B cell (primary cell): ENCODE results near the gene RPS8. TPM values are rescaled to one million over a fixed set of nuclear protein-coding genes. Genes with fewer than 3 reads are reported as not detected.

ENCODE experiments used
- ATAC-seq: fragments of 200-7000 bp; cut with Tn5 transposase; one replicate; pipeline ENCODE4 v1.10.0; 2021; ENCODE audit warnings: low read depth, mild to moderate bottlenecking, moderate number of reproducible peaks, moderate library complexity
- CTCF ChIA-PET: fragments of 350-600 bp; sonication (Branson Sonifier 250); formaldehyde crosslinking; loops from one replicate; lab custom pipeline; 2021; ENCODE audit warnings: antibody characterized with exemption, inconsistent platforms; lab: Charles Lee
- POLR2A ChIA-PET: fragments of 350-600 bp; sonication (Branson Sonifier 250); formaldehyde crosslinking; loops from one replicate; lab custom pipeline; 2021; ENCODE audit warnings: antibody characterized with exemption; lab: Charles Lee
- DNase-seq: peaks from one replicate; pipeline ENCODE4 v3.0.0; 2013
- H2AFZ ChIP-seq: 2 replicates; pipeline ENCODE4 v1.6.1; 2012; ENCODE audit warnings: mild to moderate bottlenecking, low read depth, low read length; ENCODE audit not compliant: insufficient read depth, poor library complexity, severe bottlenecking
- H3K27ac ChIP-seq, 2 donors: 1 replicate in 1 of 2; 2 replicates in 1 of 2; pipeline ENCODE4 v1.5.1; 2012 to 2013; ENCODE audit warnings: low read length in 2 of 2, mild to moderate bottlenecking in 2 of 2, moderate library complexity in 1 of 2
- H3K27me3 ChIP-seq, 4 experiments: fragments of 200-600 bp in 1 of 4; sonication (generic) in 1 of 4; replicated peaks in 1 of 4; 1 replicate in 2 of 4; 2 replicates in 2 of 4; pipeline versions ENCODE4 v1.6.1 to v1.7.0; 2013 to 2016; ENCODE audit warnings: low read length in 3 of 4, mild to moderate bottlenecking in 2 of 4, mixed read lengths in 1 of 4, moderate library complexity in 1 of 4; ENCODE audit not compliant: insufficient read depth in 4 of 4, control insufficient read depth in 3 of 4; ENCODE audit errors: control extremely low read depth in 1 of 4
- H3K36me3 ChIP-seq, 2 experiments: replicated peaks in 1 of 2; 1 replicate in 1 of 2; 2 replicates in 1 of 2; pipeline versions ENCODE4 v1.6.1 to v1.7.1; 2013; ENCODE audit warnings: low read length in 1 of 2; ENCODE audit not compliant: insufficient read depth in 2 of 2, control insufficient read depth in 1 of 2; ENCODE audit errors: control extremely low read depth in 1 of 2, extremely low read depth in 1 of 2
- H3K4me1 ChIP-seq, 2 donors: fragments of 200-600 bp in 1 of 2; sonication (generic) in 1 of 2; 1 replicate in 1 of 2; 2 replicates in 1 of 2; pipeline versions ENCODE4 v1.5.1 to v1.6.1; 2013 to 2017; ENCODE audit warnings: low read length in 2 of 2; ENCODE audit not compliant: control insufficient read depth in 2 of 2, insufficient read depth in 2 of 2
- H3K4me2 ChIP-seq: replicated peaks from 2 replicates; pipeline ENCODE3; 2012; ENCODE audit warnings: mild to moderate bottlenecking, low read depth, low read length; ENCODE audit not compliant: poor library complexity, severe bottlenecking
- H3K4me3 ChIP-seq, 5 experiments: fragments of 200-600 bp in 1 of 5; sonication (generic) in 1 of 5; 1 replicate in 3 of 5; 2 replicates in 2 of 5; pipeline versions ENCODE4 v1.5.1 to v1.7.0; 2011 to 2016; ENCODE audit warnings: low read length in 4 of 5, mild to moderate bottlenecking in 4 of 5, low read depth in 2 of 5, control low read depth in 1 of 5, moderate library complexity in 1 of 5; ENCODE audit not compliant: insufficient read depth in 1 of 5; ENCODE audit errors: control extremely low read depth in 1 of 5, extremely low read depth in 1 of 5
- H3K79me2 ChIP-seq: fragments of 200-600 bp; sonication (generic); one replicate; pipeline ENCODE4 v1.6.0; 2016; ENCODE audit warnings: low read length; ENCODE audit not compliant: control insufficient read depth, insufficient read depth
- H3K9ac ChIP-seq: fragments of 200-600 bp; sonication (generic); 2 replicates; pipeline ENCODE4 v1.6.1; 2017; ENCODE audit warnings: mild to moderate bottlenecking, low read length, moderate library complexity
- H3K9me3 ChIP-seq, 3 donors: one replicate each; pipeline versions ENCODE4 v1.6.1 to v1.7.1; 2013; ENCODE audit warnings: low read length in 2 of 3; ENCODE audit not compliant: control insufficient read depth in 2 of 3, insufficient read depth in 1 of 3; ENCODE audit errors: control extremely low read depth in 1 of 3
- H4K20me1 ChIP-seq: 2 replicates; pipeline ENCODE4 v1.6.0; 2012; ENCODE audit warnings: mild to moderate bottlenecking, low read length; ENCODE audit not compliant: insufficient read depth, control insufficient read depth, poor library complexity, severe bottlenecking
- H3K27ac Mint-ChIP-seq: one replicate; pipeline ENCODE4 v1.8.0; 2021; ENCODE audit warnings: mixed read lengths
- H3K27me3 Mint-ChIP-seq: one replicate; pipeline ENCODE4 v1.8.0; 2021; ENCODE audit warnings: mixed read lengths
- H3K4me1 Mint-ChIP-seq: one replicate; pipeline ENCODE4 v1.8.0; 2021; ENCODE audit warnings: mixed read lengths
- H3K4me3 Mint-ChIP-seq: one replicate; pipeline ENCODE4 v1.8.0; 2021; ENCODE audit warnings: mixed read lengths
- H3K9me3 Mint-ChIP-seq: one replicate; pipeline ENCODE4 v1.8.0; 2022; ENCODE audit warnings: mixed read lengths; ENCODE audit not compliant: insufficient read depth
- CTCF ChIP-seq: fragments of 200-600 bp; IDR thresholded peaks from one replicate; pipeline ENCODE4 v1.8.0; 2022; ENCODE audit warnings: antibody characterized with exemption, mild to moderate bottlenecking
- EZH2 ChIP-seq: IDR thresholded peaks from 2 replicates; pipeline ENCODE4 v1.6.1; 2012; ENCODE audit warnings: borderline replicate concordance, low read depth, mild to moderate bottlenecking, moderate library complexity, low read length; ENCODE audit not compliant: insufficient read depth, poor library complexity, severe bottlenecking
- WGBS: methylation state at CpG from one replicate; pipeline ENCODE4 v1.1.5; 2013; ENCODE audit warnings: missing lambda C conversion rate; ENCODE audit not compliant: insufficient coverage; 5-methylcytosine and 5-hydroxymethylcytosine counted together
- intact Hi-C: fragments of 100-400 bp; cut with micrococcal nuclease; formaldehyde crosslinking; loops from one replicate; pipeline ENCODE4 v1.10.0; 2022
- polyA plus RNA-seq: library from polyadenylated mRNA; depleted of rRNA; stranded (reverse); fragments of >200 nt; gene quantifications from 2 replicates; pipeline ENCODE4 v1.2.3, GENCODE V29; 2012
- total RNA-seq, 2 donors: library from RNA; stranded (reverse); fragments of 120-200 nt in 1 of 2; gene quantifications; 1 replicate in 1 of 2; 2 replicates in 1 of 2; pipeline versions ENCODE4 v1.2.3 to v1.2.4, GENCODE V29; 2013 to 2022

RPS8 gene
- total and polyA plus RNA-seq, 2 donors (not counting 1 experiment from before 2014, with no cell fraction given), result 2,525 to 4,047 TPM

GRCh38 chr1:44802306-44803061, 27.1 kb downstream of the RPS8 start:
- no peaks in the 10 kb centered on the region for H4K20me1 ChIP-seq
- peak overlapping the region in 1 of 5 experiments; percentile 51 for H3K4me3 ChIP-seq
- Mint-ChIP-seq H3K27ac (peak overlapping the region; percentile 77), H3K4me1 (peaks cover 42% of the 10 kb centered on the region), H3K4me3 (peak overlapping the region; percentile 70), H3K9me3 (no peaks in the 10 kb centered on the region), H3K27me3 (no peaks in the 10 kb centered on the region)
- no peak for DNase-seq
- CTCF ChIA-PET, result interaction anchor here (0.6 to 0.7 kb wide), 2 partner anchors 27 to 71 kb away, joined by 3 read pairs; partner anchors contain the start of gene RPS8
- no peak overlapping the region for H3K9ac ChIP-seq
- peaks cover 23 to 49% of the 10 kb centered on the region in 2 donors for H3K4me1 ChIP-seq
- no peak for TF ChIP-seq CTCF
- TF ChIP-seq EZH2, result no peak
- 87% methylated on average over 9 of the region's 13 CpGs for WGBS
- H3K36me3 ChIP-seq, result peaks cover 0 to 21% of the 10 kb centered on the region in 2 experiments
- H3K27ac ChIP-seq, result peak overlapping the region in 1 of 2 donors; percentile 54
- peaks cover 5% of the 10 kb centered on the region for H3K79me2 ChIP-seq
- H2AFZ ChIP-seq, result no peak overlapping the region
- H3K4me2 ChIP-seq, result peak overlapping the region; percentile 100
- H3K9me3 ChIP-seq, result peaks cover 0 to 3% (median 0%) of the 10 kb centered on the region in 3 donors
- POLR2A ChIA-PET, result interaction anchor here (1.1 to 1.3 kb wide), 2 partner anchors 11 to 15 kb away, joined by 3 to 4 read pairs; no protein-coding TSS in a partner anchor
- intact Hi-C loops, result no loop called here
- no peaks in the 10 kb centered on the region for H3K27me3 ChIP-seq
- ATAC-seq, result no peak

GRCh38 chr1:44803062-44803311, 27.6 kb downstream of the RPS8 start:
- H3K27ac Mint-ChIP-seq, result peak overlapping the region; percentile 77
- no peaks in the 10 kb centered on the region for H3K27me3 Mint-ChIP-seq
- Histone ChIP-seq H3K79me2 (peaks cover 5% of the 10 kb centered on the region), H4K20me1 (no peaks in the 10 kb centered on the region), H3K4me2 (no peak overlapping the region), H3K4me1 (peaks cover 28 to 54% of the 10 kb centered on the region in 2 donors), H3K9me3 (peaks cover 0 to 3% (median 0%) of the 10 kb centered on the region in 3 donors), H2AFZ (no peak overlapping the region), H3K9ac (no peak overlapping the region), H3K27ac (no peak overlapping the region), H3K4me3 (no peak overlapping the region), H3K27me3 (no peaks in the 10 kb centered on the region), H3K36me3 (peaks cover 0 to 21% of the 10 kb centered on the region in 2 experiments)
- CTCF ChIA-PET, result interaction anchor here (0.7 to 1.4 kb wide), 2 partner anchors 14 to 71 kb away, joined by 3 read pairs; no protein-coding TSS in a partner anchor
- peaks cover 47% of the 10 kb centered on the region for H3K4me1 Mint-ChIP-seq
- ATAC-seq (no peak), DNase-seq (no peak)
- TF ChIP-seq EZH2 (no peak), CTCF (no peak)
- no peaks in the 10 kb centered on the region for H3K9me3 Mint-ChIP-seq
- POLR2A ChIA-PET, result interaction anchor here (0.8 to 1.3 kb wide), 2 partner anchors 14 to 16 kb away, joined by 3 read pairs; no protein-coding TSS in a partner anchor
- 97% methylated on average over 4 of the region's 9 CpGs for WGBS
- intact Hi-C loops, result no loop called here
- H3K4me3 Mint-ChIP-seq, result no peak overlapping the region
